Measurements from ENCODE around the gene NEURL2.

- TF ChIP-seq EZH2 (IDR thresholded peaks at IDR 0.05; ENCODE audit: low read length, unreplicated experiment) (no peak), CTCF (conservative IDR thresholded peaks at IDR 0.05; ENCODE audit: low read depth, low read length) (no peak)
Measured at GRCh38 chr20:45940053-45940452, 49.0 kb upstream of the NEURL2 start.
